Spinal cord (tissue), 10 donors: Measurements from ENCODE around the gene ANKRD36. TPM values are rescaled to one million over a fixed set of nuclear protein-coding genes. Genes with fewer than 3 reads are reported as not detected.
"Not testable (repeated sequence)": the region's sequence is repeated elsewhere in the genome, so short reads cannot be mapped to it uniquely, and the experiment has no call there.

Experiments used
- DNase-seq, 6 donors: peaks; one replicate each; pipeline versions ENCODE4 v3.0.0 to v3.0.0-alpha.2; 2013 to 2015; ENCODE audit warnings: low spot score in 6 of 6, low read depth in 4 of 6
- H3K27ac ChIP-seq: one replicate; pipeline ENCODE4 v1.5.1; 2013; ENCODE audit warnings: low read depth, low read length, control low read depth
- H3K27me3 ChIP-seq: one replicate; pipeline ENCODE4 v1.6.1; 2013; ENCODE audit warnings: low read length; ENCODE audit not compliant: control insufficient read depth, insufficient read depth
- H3K36me3 ChIP-seq: one replicate; pipeline ENCODE4 v1.6.1; 2013; ENCODE audit warnings: low read length; ENCODE audit not compliant: control insufficient read depth, insufficient read depth
- H3K4me1 ChIP-seq: one replicate; pipeline ENCODE4 v1.6.1; 2013; ENCODE audit warnings: low read length; ENCODE audit not compliant: control insufficient read depth, insufficient read depth
- H3K4me3 ChIP-seq: one replicate; pipeline ENCODE4 v1.5.1; 2013; ENCODE audit warnings: low read depth, low read length, control low read depth
- H3K9me3 ChIP-seq: one replicate; pipeline ENCODE4 v1.6.1; 2013; ENCODE audit warnings: low read length; ENCODE audit not compliant: control insufficient read depth, insufficient read depth
- WGBS: methylation state at CpG from one replicate; pipeline ENCODE4 v1.1.5; 2013; ENCODE audit warnings: missing lambda C conversion rate; ENCODE audit not compliant: insufficient coverage; 5-methylcytosine and 5-hydroxymethylcytosine counted together
- polyA plus RNA-seq, 2 donors: library from polyadenylated mRNA; unstranded; fragments of 120-200 nt; gene quantifications; one replicate each; pipeline ENCODE4 v1.2.1, GENCODE V29; 2013; ENCODE audit not compliant: insufficient read length in 2 of 2
- small RNA-seq: library from RNA; depleted of rRNA; stranded (forward); fragments of <200 nt; gene quantifications from one replicate; pipeline ENCODE3, GENCODE V24; 2014; ENCODE audit warnings: low replicate concordance
- total RNA-seq, 2 donors: library from RNA; depleted of rRNA in 1 of 2; stranded (reverse); fragments of 120-200 nt in 1 of 2; fragments of >200 nt in 1 of 2; gene quantifications; one replicate each; pipeline versions ENCODE4 v1.2.3 to v1.2.4, GENCODE V29; 2013 to 2014
- donor health status: healthy.

Gene ANKRD36
- total and polyA plus RNA-seq, 4 donors = 17.2 to 164 (median 48.2) TPM

GRCh38 chr2:97267411-97268074, 154.6 kb downstream of the ANKRD36 start:
- peak in 2 of 6 donors; percentile 1 to 3 for DNase-seq
- WGBS = 96% methylated on average over 10 of the region's 10 CpGs

DNA sequence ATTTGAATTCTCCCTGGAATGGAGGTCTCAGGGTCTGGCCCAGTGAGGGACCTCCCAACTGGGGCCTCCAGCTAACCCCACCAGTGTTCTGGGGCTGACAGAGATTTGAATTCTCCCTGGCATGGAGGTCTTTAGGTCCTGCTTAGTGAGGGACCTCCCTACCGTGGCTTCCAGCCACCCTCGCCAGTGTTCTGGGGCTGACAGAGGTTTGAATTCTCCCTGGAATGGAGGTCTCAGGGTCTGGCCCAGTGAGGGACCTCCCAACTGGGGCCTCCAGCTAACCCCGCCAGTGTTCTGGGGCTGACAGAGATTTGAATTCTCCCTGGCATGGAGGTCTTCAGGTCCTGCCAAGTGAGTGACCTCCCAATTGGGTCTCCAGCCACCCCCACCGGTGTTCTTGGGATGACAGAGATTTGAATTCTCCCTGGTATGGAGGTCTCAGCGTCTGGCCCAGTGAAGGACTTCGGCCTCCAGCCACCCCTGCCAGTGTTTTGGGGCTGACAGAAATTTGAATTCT, 155.2 kb downstream of the ANKRD36 start:
- not testable (repeated sequence) for H3K27me3 ChIP-seq, H3K4me1 ChIP-seq, H3K27ac ChIP-seq, H3K4me3 ChIP-seq, H3K9me3 ChIP-seq
- WGBS = 94% methylated on average over 2 of the region's 6 CpGs
- DNase-seq = peak in 1 of 6 donors; percentile 0
- peaks cover 11% of the 10 kb centered on the region for H3K36me3 ChIP-seq

More at GRCh38 chr2:97267411-97268074, 154.6 kb downstream of the ANKRD36 start:
- peaks cover 2% of the 10 kb centered on the region for H3K9me3 ChIP-seq
- no peak overlapping the region for H3K27ac ChIP-seq
- H3K4me1 ChIP-seq = no peaks in the 10 kb centered on the region
- H3K4me3 ChIP-seq = no peak overlapping the region
- no peaks in the 10 kb centered on the region for H3K27me3 ChIP-seq
- H3K36me3 ChIP-seq = peaks cover 11% of the 10 kb centered on the region

GRCh38 chr2:97276232-97276798, 163.4 kb downstream of the ANKRD36 start:
- H3K27me3 ChIP-seq, H3K27ac ChIP-seq, H3K36me3 ChIP-seq, H3K4me1 ChIP-seq, DNase-seq, H3K9me3 ChIP-seq, H3K4me3 ChIP-seq: not testable (repeated sequence)
- WGBS = no CpG with 5 or more reads among the region's 4 CpGs

- not testable (repeated sequence) for H3K36me3 ChIP-seq, H3K27ac ChIP-seq, H3K4me1 ChIP-seq, H3K27me3 ChIP-seq, DNase-seq, H3K4me3 ChIP-seq, H3K9me3 ChIP-seq
- no CpG with 5 or more reads among the region's 2 CpGs for WGBS
These were observed 172.2 kb downstream of the ANKRD36 start for GRCh38 chr2:97285187-97285586.

DNA sequence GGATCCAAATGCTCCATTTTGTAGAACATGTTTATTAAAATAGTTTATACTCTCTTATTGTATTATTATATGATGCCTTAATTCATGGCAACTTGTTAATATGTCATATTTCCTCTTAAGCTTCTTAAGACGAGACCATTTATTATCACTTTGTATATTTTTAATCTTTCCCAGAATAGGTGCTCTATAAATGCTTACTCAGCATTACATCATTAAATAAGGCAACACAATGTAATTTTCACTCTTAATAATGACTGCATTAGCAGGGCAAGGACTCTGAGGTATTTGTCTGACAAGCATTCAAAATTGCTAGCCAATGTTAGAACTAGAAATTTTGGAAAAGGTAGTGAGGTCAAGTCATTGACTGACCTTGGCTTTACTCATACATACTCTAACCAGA, 180.7 kb downstream of the ANKRD36 start:
- H3K4me1 ChIP-seq, DNase-seq, H3K4me3 ChIP-seq, H3K36me3 ChIP-seq, H3K9me3 ChIP-seq, H3K27me3 ChIP-seq, H3K27ac ChIP-seq: not testable (repeated sequence)
- no CpG with 5 or more reads among the region's 1 CpG for WGBS

Small RNA genes lying within 50 kb of the gene (small RNA-seq; reads per million reads assigned to genes)
- gene RN7SL313P = not detected

Other genes with a start within 250 kb of the ANKRD36 start
- gene SEMA4C, start 243.1 kb upstream of the ANKRD36 start, total RNA-seq = 10 to 100 TPM; 35.9 to 42.9 TPM
- gene SEMA4C, start 243.1 kb upstream of the ANKRD36 start, polyA plus RNA-seq = 10 to 100 TPM; 71.8 to 84.0 TPM
- 1 to 10 TPM in 1 of 2 donors, under 1 TPM in 1; 0.83 to 1.4 TPM for gene FAM178B, start 126.6 kb upstream of the ANKRD36 start, total RNA-seq
- 1 to 10 TPM; 4.4 to 6.9 TPM for gene FAM178B, start 126.6 kb upstream of the ANKRD36 start, polyA plus RNA-seq
- 10 to 100 TPM; 12.4 to 21.6 TPM for gene FAHD2B, start 18.3 kb upstream of the ANKRD36 start, total RNA-seq
- 10 to 100 TPM; 17.4 to 34.1 TPM for gene FAHD2B, start 18.3 kb upstream of the ANKRD36 start, polyA plus RNA-seq